ENCODE measurements around the gene FECH. TPM values are rescaled to one million over a fixed set of nuclear protein-coding genes. Genes with fewer than 3 reads are reported as not detected.

The FECH gene
- total and polyA plus RNA-seq, 10 donors: 4.3 to 85.9 (median 20.2) TPM

- H3K4me1 ChIP-seq: peaks cover 0 to 12% (median 3%) of the 10 kb centered on the region in 6 donors
- H3K9me3 ChIP-seq: no peaks in the 10 kb centered on the region
- H3K27me3 ChIP-seq (replicated peaks in 1 of 7): no peaks in the 10 kb centered on the region
- H3K4me3 ChIP-seq: no peak overlapping the region
- intact Hi-C loops (cut with DNase I; ENCODE audit: low total_unique reads): no loop called here
- no peak overlapping the region for H3K27ac ChIP-seq
- peaks cover 0 to 95% (median 31%) of the 10 kb centered on the region in 6 donors for H3K36me3 ChIP-seq
- no peak for TF ChIP-seq POLR2A (IDR thresholded peaks at IDR 0.05)
- TF ChIP-seq POLR2AphosphoS5 (IDR thresholded peaks at IDR 0.05): no peak
- TF ChIP-seq, protein P1, sequence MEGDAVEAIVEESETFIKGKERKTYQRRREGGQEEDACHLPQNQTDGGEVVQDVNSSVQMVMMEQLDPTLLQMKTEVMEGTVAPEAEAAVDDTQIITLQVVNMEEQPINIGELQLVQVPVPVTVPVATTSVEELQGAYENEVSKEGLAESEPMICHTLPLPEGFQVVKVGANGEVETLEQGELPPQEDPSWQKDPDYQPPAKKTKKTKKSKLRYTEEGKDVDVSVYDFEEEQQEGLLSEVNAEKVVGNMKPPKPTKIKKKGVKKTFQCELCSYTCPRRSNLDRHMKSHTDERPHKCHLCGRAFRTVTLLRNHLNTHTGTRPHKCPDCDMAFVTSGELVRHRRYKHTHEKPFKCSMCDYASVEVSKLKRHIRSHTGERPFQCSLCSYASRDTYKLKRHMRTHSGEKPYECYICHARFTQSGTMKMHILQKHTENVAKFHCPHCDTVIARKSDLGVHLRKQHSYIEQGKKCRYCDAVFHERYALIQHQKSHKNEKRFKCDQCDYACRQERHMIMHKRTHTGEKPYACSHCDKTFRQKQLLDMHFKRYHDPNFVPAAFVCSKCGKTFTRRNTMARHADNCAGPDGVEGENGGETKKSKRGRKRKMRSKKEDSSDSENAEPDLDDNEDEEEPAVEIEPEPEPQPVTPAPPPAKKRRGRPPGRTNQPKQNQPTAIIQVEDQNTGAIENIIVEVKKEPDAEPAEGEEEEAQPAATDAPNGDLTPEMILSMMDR (IDR thresholded peaks at IDR 0.05 in 8 of 11, conservative IDR thresholded peaks at IDR 0.05 in 3 of 11): no peak
- WGBS, 5 donors: 75 to 82% (median 81%) methylated on average over 6 of the region's 6 CpGs
- DNase-seq: no peak
Measured at GRCh38 chr18:57575542-57575941, 11.0 kb downstream of the FECH start.

DNA sequence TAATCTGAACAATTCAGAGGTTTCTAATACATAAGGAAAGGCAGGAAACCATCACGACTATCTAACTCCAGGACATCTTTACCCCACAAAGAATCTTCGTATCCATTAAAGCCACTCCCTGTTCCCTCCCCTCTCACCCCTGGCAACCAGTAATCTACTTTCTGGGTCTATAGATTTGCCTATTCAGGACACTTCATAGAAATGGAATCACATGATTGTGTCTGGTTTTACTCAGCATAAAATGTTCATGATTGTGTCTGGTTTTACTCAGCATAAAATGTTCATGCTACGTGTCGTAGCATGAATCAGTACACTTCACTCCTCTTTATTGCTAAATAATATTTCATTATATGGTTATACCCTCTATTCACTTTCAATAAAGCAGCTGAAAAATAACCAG, 11.6 kb downstream of the FECH start:
- WGBS, 5 donors: 65 to 79% (median 68%) methylated on average over 4 of the region's 4 CpGs
- Histone ChIP-seq H3K9me3 (no peaks in the 10 kb centered on the region), H3K27ac (no peak overlapping the region), H3K36me3 (peaks cover 4 to 99% (median 38%) of the 10 kb centered on the region in 6 donors), H3K4me3 (no peak overlapping the region), H3K27me3 (replicated peaks in 1 of 7) (no peaks in the 10 kb centered on the region), H3K4me1 (peaks cover 0 to 5% (median 0%) of the 10 kb centered on the region in 6 donors)
- no peak for DNase-seq
- intact Hi-C loops (cut with DNase I; ENCODE audit: low total_unique reads): no loop called here
- TF ChIP-seq, protein P1 (IDR thresholded peaks at IDR 0.05 in 8 of 11, conservative IDR thresholded peaks at IDR 0.05 in 3 of 11): no peak
- TF ChIP-seq POLR2AphosphoS5 (IDR thresholded peaks at IDR 0.05) (no peak), POLR2A (IDR thresholded peaks at IDR 0.05) (no peak)

DNA sequence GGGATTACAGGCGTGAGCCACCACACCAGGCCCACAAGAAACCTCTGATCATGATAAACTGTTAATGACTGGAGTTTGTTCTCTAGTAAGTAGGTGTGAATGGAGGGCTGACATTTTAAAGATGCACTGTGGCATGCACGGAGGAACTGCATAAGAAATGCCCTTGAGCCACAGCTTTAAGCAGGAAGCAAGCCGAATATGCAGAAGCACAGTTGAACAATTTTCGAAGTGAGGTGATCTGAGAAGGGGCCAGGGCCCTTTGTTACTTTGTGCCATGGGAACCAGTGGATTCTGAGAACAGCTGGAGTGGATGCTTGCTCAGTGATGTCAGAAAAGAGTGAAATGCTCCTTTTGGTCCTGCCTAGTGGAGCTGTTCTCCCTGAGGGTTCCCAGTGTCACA, 16.3 kb downstream of the FECH start:
- intact Hi-C loops (cut with DNase I; ENCODE audit: low total_unique reads): no loop called here
- H3K9me3 ChIP-seq: no peaks in the 10 kb centered on the region
- no peak for DNase-seq
- 89 to 98% (median 92%) methylated on average over 4 of the region's 4 CpGs for WGBS, 5 donors
- TF ChIP-seq POLR2A (IDR thresholded peaks at IDR 0.05) (no peak), POLR2AphosphoS5 (IDR thresholded peaks at IDR 0.05) (no peak)
- TF ChIP-seq, protein P1 (IDR thresholded peaks at IDR 0.05 in 8 of 11, conservative IDR thresholded peaks at IDR 0.05 in 3 of 11): no peak
- H3K36me3 ChIP-seq: peaks cover 4 to 99% (median 49%) of the 10 kb centered on the region in 6 donors
- H3K27ac ChIP-seq: no peak overlapping the region
- no peaks in the 10 kb centered on the region for H3K27me3 ChIP-seq (replicated peaks in 1 of 7)
- no peaks in the 10 kb centered on the region for H3K4me1 ChIP-seq
- H3K4me3 ChIP-seq: no peak overlapping the region

GRCh38 chr18:57569133-57569532, 17.4 kb downstream of the FECH start:
- Histone ChIP-seq H3K27ac (no peak overlapping the region), H3K36me3 (peaks cover 4 to 99% (median 53%) of the 10 kb centered on the region in 6 donors), H3K9me3 (no peaks in the 10 kb centered on the region), H3K4me1 (no peaks in the 10 kb centered on the region), H3K27me3 (replicated peaks in 1 of 7) (no peaks in the 10 kb centered on the region), H3K4me3 (no peak overlapping the region)
- intact Hi-C loops (cut with DNase I; ENCODE audit: low total_unique reads): loop anchor here (10.0 kb wide), 1 partner anchor 694 kb away; no protein-coding TSS in a partner anchor
- no peak for DNase-seq
- WGBS, 5 donors: 23 to 63% (median 36%) methylated on average over 2 of the region's 2 CpGs
- TF ChIP-seq POLR2A (IDR thresholded peaks at IDR 0.05): no peak
- no peak for TF ChIP-seq POLR2AphosphoS5 (IDR thresholded peaks at IDR 0.05)
- TF ChIP-seq, protein P1 (IDR thresholded peaks at IDR 0.05 in 8 of 11, conservative IDR thresholded peaks at IDR 0.05 in 3 of 11): no peak

Data from spleen (tissue), 11 donors.